ENCODE data around the gene RANBP10. TPM values are rescaled to one million over a fixed set of nuclear protein-coding genes. Genes with fewer than 3 reads are reported as not detected.

Gene RANBP10
- polyA plus RNA-seq, 6 donors from 2014 or later, result 5.2 to 23.0 (median 11.7) TPM

DNA sequence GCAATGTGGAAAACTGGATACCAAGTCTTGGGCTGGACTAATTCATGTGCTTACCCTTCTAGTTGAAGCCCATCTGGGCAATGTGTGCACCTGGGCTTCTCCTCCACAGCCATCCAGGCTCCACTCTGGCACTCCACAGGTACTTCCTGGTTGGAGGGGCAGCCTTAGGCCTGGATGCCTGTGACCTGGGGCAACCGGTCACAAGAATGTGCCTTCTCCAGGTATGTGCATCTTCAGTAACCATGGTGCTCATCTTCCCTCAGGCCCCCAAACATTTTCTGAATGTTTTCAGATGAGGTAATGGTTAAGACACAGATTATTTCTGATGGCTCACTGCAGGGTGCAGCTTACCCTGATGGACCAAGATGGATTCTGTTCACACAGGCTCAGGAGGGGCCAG is 128.6 kb downstream of the RANBP10 start:
- no peaks in the 10 kb centered on the region for H3K27me3 Mint-ChIP-seq
- H3K36me3 Mint-ChIP-seq, result no peaks in the 10 kb centered on the region
- no peak overlapping the region for H3K4me3 Mint-ChIP-seq
- DNase-seq, result no peak
- peaks cover 8 to 16% (median 15%) of the 10 kb centered on the region in 3 donors for H3K4me1 Mint-ChIP-seq
- H3K9me3 Mint-ChIP-seq, result no peaks in the 10 kb centered on the region
- no peak for ATAC-seq (ENCODE audit: low read depth in 2 of 2)
- peak overlapping the region in 1 of 6 donors; percentile 26 for H3K27ac Mint-ChIP-seq

DNA sequence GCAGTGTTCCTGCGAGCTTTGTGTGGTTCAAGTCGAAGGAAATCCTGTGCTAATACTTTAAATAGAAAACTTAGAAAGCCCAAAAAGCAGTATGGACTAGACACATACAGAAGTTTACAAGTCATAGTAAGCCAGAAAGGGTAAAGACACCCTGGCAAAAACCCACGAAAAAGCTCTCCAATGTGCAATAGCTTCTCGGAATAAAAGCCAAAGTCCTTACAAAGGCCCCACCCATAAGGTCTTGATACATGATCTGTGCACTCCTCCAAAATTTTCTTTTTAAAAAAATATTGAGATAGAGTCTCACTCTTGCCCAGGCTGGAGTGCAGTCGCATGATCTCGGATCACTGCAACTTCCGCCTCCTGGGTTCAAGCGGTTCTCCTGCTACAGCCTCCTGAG is 129.4 kb downstream of the RANBP10 start:
- Mint-ChIP-seq H3K4me3 (no peak overlapping the region), H3K4me1 (peaks cover 14 to 20% (median 20%) of the 10 kb centered on the region in 3 donors), H3K27ac (peak overlapping the region in 1 of 6 donors; percentile 71), H3K9me3 (no peaks in the 10 kb centered on the region), H3K36me3 (no peaks in the 10 kb centered on the region), H3K27me3 (no peaks in the 10 kb centered on the region)
- no peak for ATAC-seq (ENCODE audit: low read depth in 2 of 2)
- no peak for DNase-seq

DNA sequence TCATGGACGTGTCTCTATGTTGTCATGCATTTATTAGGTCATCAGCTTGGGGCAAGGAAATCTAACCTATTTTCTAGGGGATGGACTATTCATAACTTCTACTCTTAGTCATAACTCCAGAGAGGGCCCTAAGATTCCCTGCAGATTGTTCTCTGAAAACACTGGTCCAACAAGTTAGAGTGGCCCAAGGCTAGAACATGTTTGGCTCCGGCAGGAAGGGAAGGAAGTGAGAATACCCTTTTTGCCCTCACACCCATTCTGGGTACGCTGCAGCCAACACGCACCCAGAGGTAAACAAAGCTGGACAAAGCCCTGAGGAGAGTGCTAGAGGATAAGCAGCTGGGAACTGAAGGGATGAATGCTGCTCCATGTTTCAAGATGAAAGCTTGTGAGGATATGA is 129.8 kb downstream of the RANBP10 start:
- Mint-ChIP-seq H3K27me3 (no peaks in the 10 kb centered on the region), H3K27ac (peak overlapping the region in 2 of 6 donors; percentile 24 to 71), H3K4me3 (no peak overlapping the region), H3K4me1 (peaks cover 14 to 20% (median 20%) of the 10 kb centered on the region in 3 donors), H3K36me3 (no peaks in the 10 kb centered on the region), H3K9me3 (no peaks in the 10 kb centered on the region)
- no peak for DNase-seq
- ATAC-seq (ENCODE audit: low read depth in 2 of 2), result no peak

- Mint-ChIP-seq H3K27me3 (no peaks in the 10 kb centered on the region), H3K36me3 (no peaks in the 10 kb centered on the region), H3K27ac (peak overlapping the region in 1 of 6 donors; percentile 24), H3K9me3 (no peaks in the 10 kb centered on the region), H3K4me3 (no peak overlapping the region), H3K4me1 (peaks cover 14 to 20% (median 20%) of the 10 kb centered on the region in 3 donors)
- ATAC-seq (ENCODE audit: low read depth in 2 of 2), result no peak
- DNase-seq, result no peak
Observed at GRCh38 chr16:67675999-67676398, 130.4 kb downstream of the RANBP10 start.

DNA sequence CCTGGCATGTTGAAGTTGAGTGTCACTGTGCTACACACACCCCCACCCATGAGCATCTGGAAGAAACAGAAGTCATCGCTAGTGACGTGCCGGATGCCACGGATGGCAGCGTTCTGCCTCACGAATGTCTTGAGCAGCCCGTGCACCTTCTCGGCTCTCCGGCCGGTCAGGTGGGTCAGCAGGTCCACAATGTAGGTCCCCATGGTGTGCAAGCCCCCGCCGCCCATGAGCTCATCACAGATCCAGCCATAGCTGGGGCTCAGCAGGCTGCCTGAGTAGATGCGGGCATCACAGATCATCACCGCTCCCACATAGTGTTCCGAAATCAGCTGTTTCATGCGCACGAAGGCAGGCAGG is 130.8 kb downstream of the RANBP10 start:
- Mint-ChIP-seq H3K27me3 (no peaks in the 10 kb centered on the region), H3K4me1 (peaks cover 14 to 20% (median 20%) of the 10 kb centered on the region in 3 donors), H3K4me3 (no peak overlapping the region), H3K27ac (no peak overlapping the region), H3K9me3 (no peaks in the 10 kb centered on the region), H3K36me3 (no peaks in the 10 kb centered on the region)
- ATAC-seq (ENCODE audit: low read depth in 2 of 2) (no peak), DNase-seq (no peak)

GRCh38 chr16:67674851-67675578 is 131.3 kb downstream of the RANBP10 start:
- Mint-ChIP-seq H3K36me3 (no peaks in the 10 kb centered on the region), H3K27ac (peak overlapping the region in 2 of 6 donors; percentile 65 to 86), H3K4me3 (no peak overlapping the region), H3K27me3 (no peaks in the 10 kb centered on the region), H3K9me3 (no peaks in the 10 kb centered on the region), H3K4me1 (peaks cover 14 to 20% (median 20%) of the 10 kb centered on the region in 3 donors)
- no peak for DNase-seq
- no peak for ATAC-seq (ENCODE audit: low read depth in 2 of 2)

DNA sequence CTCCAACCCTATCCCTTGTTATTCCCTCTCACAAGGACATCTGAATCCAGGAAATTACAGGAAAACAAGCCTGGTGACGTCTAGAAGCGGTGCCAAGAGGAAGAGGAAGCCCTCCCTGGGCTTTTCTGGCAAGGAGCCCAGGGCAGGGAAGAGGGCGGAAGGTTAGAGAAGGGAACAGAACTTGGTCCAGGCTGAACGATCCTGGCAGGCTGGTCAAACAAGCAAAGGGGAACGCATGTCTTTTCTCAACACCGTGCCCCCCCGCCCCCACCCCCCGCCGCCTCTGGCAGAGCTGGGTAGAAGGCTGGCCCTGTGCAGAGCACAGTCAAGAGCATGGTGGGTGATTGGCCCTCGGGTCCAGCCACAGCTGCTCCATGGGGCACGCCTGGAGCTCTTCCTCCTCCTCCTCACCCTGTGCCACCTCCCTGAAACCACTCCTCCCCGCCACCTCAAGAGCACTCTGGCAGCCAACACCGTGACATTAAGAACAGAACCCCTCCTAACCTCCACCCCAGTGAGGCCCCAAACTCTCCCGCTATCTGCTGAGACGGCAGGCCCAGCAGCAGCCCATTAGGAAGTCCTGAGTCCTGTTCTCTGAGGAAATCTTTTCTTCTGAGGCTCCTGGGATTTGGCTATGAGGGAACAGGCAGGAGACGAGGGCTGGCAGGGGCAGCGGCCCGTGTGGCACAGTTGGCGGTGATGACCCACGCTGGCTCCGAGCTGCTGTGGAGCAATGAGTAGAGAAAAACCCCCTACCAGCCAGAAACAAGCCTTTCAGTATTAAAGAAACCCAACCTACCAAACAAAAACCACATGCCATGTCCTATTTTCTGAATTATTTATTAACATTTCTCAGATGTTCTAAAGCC is 132.4 kb downstream of the RANBP10 start:
- Mint-ChIP-seq H3K4me1 (peaks cover 24 to 30% (median 28%) of the 10 kb centered on the region in 3 donors), H3K27ac (peak overlapping the region; percentile 14 to 86 (median 75)), H3K9me3 (no peaks in the 10 kb centered on the region), H3K27me3 (no peaks in the 10 kb centered on the region), H3K4me3 (no peak overlapping the region), H3K36me3 (no peaks in the 10 kb centered on the region)
- DNase-seq (no peak), ATAC-seq (ENCODE audit: low read depth in 2 of 2) (no peak)

Other genes starting within 250 kb of the RANBP10 start
- 10 to 100 TPM; 40.2 to 93.3 (median 67.8) TPM for gene CTCF, start 244.0 kb downstream of the RANBP10 start, polyA plus RNA-seq (ENCODE audit: low read depth in 6 of 6)
- gene CARMIL2, start 161.4 kb downstream of the RANBP10 start, polyA plus RNA-seq (ENCODE audit: low read depth in 6 of 6), result 10 to 100 TPM in 4 of 6 donors, 1 to 10 TPM in 2; 9.4 to 23.2 (median 14.1) TPM
- 10 to 100 TPM; 31.3 to 52.8 (median 35.5) TPM for gene ACD, start 146.3 kb downstream of the RANBP10 start, polyA plus RNA-seq (ENCODE audit: low read depth in 6 of 6)
- gene PARD6A, start 145.6 kb downstream of the RANBP10 start, polyA plus RNA-seq (ENCODE audit: low read depth in 6 of 6), result 10 to 100 TPM; 12.0 to 23.7 (median 16.1) TPM
- 1 to 10 TPM in 5 of 6 donors, not detected in 1; 1.2 to 2.6 (median 2.2) TPM for gene ENKD1, start 139.8 kb downstream of the RANBP10 start, polyA plus RNA-seq (ENCODE audit: low read depth in 6 of 6)
- gene C16orf86, start 139.7 kb downstream of the RANBP10 start, polyA plus RNA-seq (ENCODE audit: low read depth in 6 of 6), result 10 to 100 TPM; 10.3 to 12.5 (median 11.1) TPM
- 10 to 100 TPM in 1 of 6 donors, 1 to 10 TPM in 5; 6.5 to 12.9 (median 8.4) TPM for gene GFOD2, start 87.2 kb downstream of the RANBP10 start, polyA plus RNA-seq (ENCODE audit: low read depth in 6 of 6)
- gene TSNAXIP1, start 329 bp upstream of the RANBP10 start, polyA plus RNA-seq (ENCODE audit: low read depth in 6 of 6), result not detected
- 100 to 1,000 TPM in 5 of 6 donors, 10 to 100 TPM in 1; 83.6 to 113 (median 105) TPM for gene THAP11, start 35.8 kb upstream of the RANBP10 start, polyA plus RNA-seq (ENCODE audit: low read depth in 6 of 6)
- 100 to 1,000 TPM; 126 to 148 (median 131) TPM for gene NUTF2, start 40.4 kb upstream of the RANBP10 start, polyA plus RNA-seq (ENCODE audit: low read depth in 6 of 6)
- gene CENPT, start 41.1 kb upstream of the RANBP10 start, polyA plus RNA-seq (ENCODE audit: low read depth in 6 of 6), result 10 to 100 TPM in 3 of 6 donors, 1 to 10 TPM in 3; 7.6 to 15.1 (median 9.2) TPM
- 10 to 100 TPM in 5 of 6 donors, 1 to 10 TPM in 1; 6.7 to 28.6 (median 20.2) TPM for gene EDC4, start 66.5 kb upstream of the RANBP10 start, polyA plus RNA-seq (ENCODE audit: low read depth in 6 of 6)
- under 1 TPM in 2 of 6 donors, not detected in 4; 0.64 to 0.90 TPM for gene NRN1L, start 78.3 kb upstream of the RANBP10 start, polyA plus RNA-seq (ENCODE audit: low read depth in 6 of 6)
- gene PSKH1, start 86.7 kb upstream of the RANBP10 start, polyA plus RNA-seq (ENCODE audit: low read depth in 6 of 6), result 10 to 100 TPM; 14.2 to 24.4 (median 17.4) TPM
- 1 to 10 TPM in 4 of 6 donors, under 1 TPM in 2; 0.65 to 3.2 (median 1.3) TPM for gene CTRL, start 125.3 kb upstream of the RANBP10 start, polyA plus RNA-seq (ENCODE audit: low read depth in 6 of 6)
- gene PSMB10, start 130.3 kb upstream of the RANBP10 start, polyA plus RNA-seq (ENCODE audit: low read depth in 6 of 6), result 100 to 1,000 TPM; 398 to 770 (median 477) TPM
- gene LCAT, start 137.6 kb upstream of the RANBP10 start, polyA plus RNA-seq (ENCODE audit: low read depth in 6 of 6), result 1 to 10 TPM in 2 of 6 donors, under 1 TPM in 2, not detected in 2; 0.30 to 4.2 (median 0.93) TPM
- gene SLC12A4, start 162.1 kb upstream of the RANBP10 start, polyA plus RNA-seq (ENCODE audit: low read depth in 6 of 6), result 1 to 10 TPM; 2.8 to 5.4 (median 3.7) TPM
- gene DPEP3, start 173.9 kb upstream of the RANBP10 start, polyA plus RNA-seq (ENCODE audit: low read depth in 6 of 6), result under 1 TPM in 4 of 6 donors, not detected in 2; 0.44 to 0.83 (median 0.55) TPM
- 100 to 1,000 TPM in 1 of 6 donors, 10 to 100 TPM in 5; 57.3 to 125 (median 75.1) TPM for gene DPEP2, start 192.9 kb upstream of the RANBP10 start, polyA plus RNA-seq (ENCODE audit: low read depth in 6 of 6)
- gene DPEP2NB, start 209.4 kb upstream of the RANBP10 start, polyA plus RNA-seq (ENCODE audit: low read depth in 6 of 6), result under 1 TPM in 1 of 6 donors, not detected in 5; 0.45 TPM
- gene DDX28, start 216.7 kb upstream of the RANBP10 start, polyA plus RNA-seq (ENCODE audit: low read depth in 6 of 6), result 10 to 100 TPM; 39.8 to 71.5 (median 48.8) TPM
- gene DUS2, start 216.7 kb upstream of the RANBP10 start, polyA plus RNA-seq (ENCODE audit: low read depth in 6 of 6), result 10 to 100 TPM; 36.8 to 51.8 (median 49.9) TPM

Measured in naive B cell (primary cell).